ENCODE measurements around the gene RTL10.
A peak's percentile ranks its signal among the peaks of the same experiment; 100 is the strongest.

RTL10 gene

DNA sequence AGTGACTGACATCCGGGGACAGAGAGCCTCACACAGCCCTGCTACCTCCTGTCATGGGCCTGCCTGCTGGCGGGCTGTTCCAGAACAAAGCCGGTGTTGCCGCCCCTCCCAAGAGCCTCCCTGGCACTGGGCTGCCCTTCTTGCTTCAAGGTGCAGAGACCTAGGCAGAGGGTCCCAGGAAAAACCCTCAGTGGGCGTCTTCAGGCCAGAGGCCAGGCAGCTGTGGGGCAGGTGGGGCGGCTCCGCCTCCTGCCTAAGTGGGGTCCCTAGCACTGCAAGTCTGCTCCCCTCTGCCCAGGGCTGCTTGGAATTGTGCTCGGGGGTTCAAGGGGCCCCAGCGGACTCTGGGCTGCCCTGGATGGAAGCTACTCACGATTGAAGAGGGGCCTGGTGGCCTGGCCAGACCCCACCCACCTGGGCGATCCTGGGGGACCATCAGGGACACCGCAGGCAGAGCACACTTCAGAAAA is 20.4 kb upstream of the RTL10 start:
- Histone ChIP-seq H3K36me3 (no peaks in the 10 kb centered on the region), H3K9me3 (no peaks in the 10 kb centered on the region), H3K4me3 (ENCODE audit: low read depth, low read length) (no peak overlapping the region), H3K27me3 (no peaks in the 10 kb centered on the region), H3K4me1 (peaks cover 6% of the 10 kb centered on the region)
- DNase-seq = no peak
- TF ChIP-seq, protein P1, sequence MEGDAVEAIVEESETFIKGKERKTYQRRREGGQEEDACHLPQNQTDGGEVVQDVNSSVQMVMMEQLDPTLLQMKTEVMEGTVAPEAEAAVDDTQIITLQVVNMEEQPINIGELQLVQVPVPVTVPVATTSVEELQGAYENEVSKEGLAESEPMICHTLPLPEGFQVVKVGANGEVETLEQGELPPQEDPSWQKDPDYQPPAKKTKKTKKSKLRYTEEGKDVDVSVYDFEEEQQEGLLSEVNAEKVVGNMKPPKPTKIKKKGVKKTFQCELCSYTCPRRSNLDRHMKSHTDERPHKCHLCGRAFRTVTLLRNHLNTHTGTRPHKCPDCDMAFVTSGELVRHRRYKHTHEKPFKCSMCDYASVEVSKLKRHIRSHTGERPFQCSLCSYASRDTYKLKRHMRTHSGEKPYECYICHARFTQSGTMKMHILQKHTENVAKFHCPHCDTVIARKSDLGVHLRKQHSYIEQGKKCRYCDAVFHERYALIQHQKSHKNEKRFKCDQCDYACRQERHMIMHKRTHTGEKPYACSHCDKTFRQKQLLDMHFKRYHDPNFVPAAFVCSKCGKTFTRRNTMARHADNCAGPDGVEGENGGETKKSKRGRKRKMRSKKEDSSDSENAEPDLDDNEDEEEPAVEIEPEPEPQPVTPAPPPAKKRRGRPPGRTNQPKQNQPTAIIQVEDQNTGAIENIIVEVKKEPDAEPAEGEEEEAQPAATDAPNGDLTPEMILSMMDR (IDR thresholded peaks at IDR 0.05; ENCODE audit: low read depth, low read length) = no peak

DNA sequence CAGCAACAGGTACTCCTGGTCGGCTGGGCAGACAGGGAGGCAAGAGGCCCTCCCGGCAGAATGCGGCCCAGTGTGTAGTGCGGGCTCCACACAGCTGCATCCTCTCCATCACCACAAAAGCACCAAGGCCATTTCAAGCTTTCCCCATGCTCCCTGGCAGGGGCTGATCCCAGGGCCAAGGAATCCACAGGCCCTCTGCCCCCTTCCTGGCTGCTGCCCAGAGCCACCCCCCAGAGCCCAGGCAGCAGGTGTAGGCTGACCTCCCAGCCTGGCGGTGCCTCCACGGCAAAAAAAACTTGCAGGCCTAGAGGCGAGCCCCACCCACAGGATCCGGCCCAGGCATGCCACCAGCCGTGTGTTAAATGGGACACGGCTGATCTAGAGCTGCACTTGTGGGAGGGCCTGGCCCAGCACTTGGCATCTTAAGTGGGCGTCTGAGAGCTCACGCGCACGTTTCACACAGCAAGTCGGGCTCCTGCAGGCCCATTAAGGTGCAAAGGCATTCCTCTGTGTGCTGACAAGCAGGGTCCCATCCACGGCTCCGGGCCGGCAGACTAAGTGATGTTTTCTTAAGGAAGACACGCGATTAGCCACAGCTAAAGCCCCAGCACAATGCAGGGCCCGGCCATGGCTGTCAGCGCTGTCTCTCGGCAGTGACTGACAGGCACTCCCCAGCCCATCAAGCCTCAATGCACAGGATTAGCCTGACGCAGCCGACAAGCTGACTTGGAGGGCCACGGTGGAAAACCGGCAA is 19.8 kb upstream of the RTL10 start:
- peaks cover 7% of the 10 kb centered on the region for H3K4me1 ChIP-seq
- H3K27me3 ChIP-seq = no peaks in the 10 kb centered on the region
- H3K36me3 ChIP-seq = no peaks in the 10 kb centered on the region
- H3K9me3 ChIP-seq = no peaks in the 10 kb centered on the region
- TF ChIP-seq, protein P1 (IDR thresholded peaks at IDR 0.05; ENCODE audit: low read depth, low read length) = no peak
- no peak overlapping the region for H3K4me3 ChIP-seq (ENCODE audit: low read depth, low read length)
- DNase-seq = peak; percentile 13

DNA sequence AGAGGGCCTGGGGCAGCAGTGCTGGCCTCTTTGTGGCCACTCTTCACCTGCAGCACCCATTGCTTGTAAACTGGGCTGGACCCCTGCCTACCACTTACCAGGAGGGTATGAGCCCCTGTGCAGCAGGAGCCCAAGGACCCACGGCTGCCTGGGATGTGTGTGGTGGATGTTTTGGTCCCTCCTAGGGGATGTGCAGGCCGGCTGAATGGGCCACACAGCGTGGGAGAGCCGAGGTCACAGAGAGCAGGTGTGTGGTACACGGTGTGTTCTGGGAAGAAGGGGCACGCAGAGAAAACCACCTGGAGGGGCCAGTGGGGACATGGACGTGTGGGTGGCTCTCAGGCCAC is 19.3 kb upstream of the RTL10 start:
- TF ChIP-seq, protein P1 (IDR thresholded peaks at IDR 0.05; ENCODE audit: low read depth, low read length) = no peak

DNA sequence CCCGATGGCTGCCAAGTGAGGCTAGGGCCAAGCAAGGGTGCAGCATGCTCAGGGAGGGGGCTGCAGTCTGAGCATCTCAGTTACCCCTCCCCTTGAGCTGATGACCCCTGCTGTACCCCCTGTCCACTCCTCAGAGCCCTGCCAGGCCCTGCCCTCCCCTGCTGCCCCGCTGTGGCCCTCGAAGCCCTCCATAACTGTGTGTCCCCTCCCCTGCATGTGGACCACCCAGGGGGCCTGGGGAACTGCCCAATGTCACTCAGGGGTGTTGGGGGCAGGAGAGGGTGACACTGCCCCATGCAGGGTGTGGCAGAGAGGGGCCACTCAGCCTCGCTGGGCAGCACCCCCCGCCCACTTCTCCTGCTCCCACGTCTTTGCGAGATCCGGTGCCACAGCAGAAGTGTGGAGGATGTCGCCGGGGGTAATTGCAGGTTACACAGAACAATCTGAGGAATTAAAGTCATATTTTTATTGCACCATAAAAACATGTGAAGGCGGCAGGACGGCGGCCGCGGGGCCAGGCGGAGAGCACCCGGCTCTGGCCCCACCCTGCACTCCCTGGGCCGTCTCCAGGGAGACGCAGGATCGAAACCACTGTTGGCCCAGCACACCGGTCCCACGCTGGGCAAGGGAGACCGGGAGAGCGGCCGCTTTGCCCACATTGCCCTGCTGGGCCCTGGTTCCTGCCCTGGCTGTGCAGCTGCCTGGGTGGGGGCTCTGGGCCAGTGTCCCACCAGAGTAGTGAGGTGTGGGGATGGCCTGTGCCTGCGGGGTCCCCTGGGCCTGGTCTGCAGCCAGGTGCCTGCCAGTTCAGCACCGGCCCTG is 18.7 kb upstream of the RTL10 start:
- no peaks in the 10 kb centered on the region for H3K36me3 ChIP-seq
- no peaks in the 10 kb centered on the region for H3K9me3 ChIP-seq
- TF ChIP-seq, protein P1 (IDR thresholded peaks at IDR 0.05; ENCODE audit: low read depth, low read length) = no peak
- no peaks in the 10 kb centered on the region for H3K27me3 ChIP-seq
- peaks cover 7% of the 10 kb centered on the region for H3K4me1 ChIP-seq
- H3K4me3 ChIP-seq (ENCODE audit: low read depth, low read length) = no peak overlapping the region
- no peak for DNase-seq

More for the DNA sequence above, 19.3 kb upstream of the RTL10 start:
- Histone ChIP-seq H3K9me3 (no peaks in the 10 kb centered on the region), H3K27me3 (no peaks in the 10 kb centered on the region), H3K4me3 (ENCODE audit: low read depth, low read length) (no peak overlapping the region), H3K36me3 (no peaks in the 10 kb centered on the region), H3K4me1 (peaks cover 7% of the 10 kb centered on the region)
- no peak for DNase-seq

DNA sequence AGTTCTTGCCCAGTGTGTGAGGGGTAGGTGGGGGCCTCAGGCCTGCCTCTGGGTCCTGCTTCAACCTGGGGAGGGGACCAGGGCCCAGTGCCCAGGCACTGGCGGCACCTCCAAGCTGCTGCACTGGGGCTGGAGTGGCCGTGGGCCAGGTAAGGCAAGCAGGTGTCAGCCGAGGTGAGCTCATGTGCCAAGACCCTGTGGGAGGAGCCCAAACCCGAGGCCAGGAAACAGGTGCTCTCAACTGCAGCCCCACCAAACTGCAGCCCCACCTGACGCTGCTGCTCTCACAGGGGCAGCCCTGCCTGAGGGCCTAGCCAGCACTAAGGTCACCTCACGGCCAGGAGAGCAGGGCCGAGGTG is 18.1 kb upstream of the RTL10 start:
- H3K36me3 ChIP-seq = no peaks in the 10 kb centered on the region
- H3K27me3 ChIP-seq = no peaks in the 10 kb centered on the region
- peaks cover 7% of the 10 kb centered on the region for H3K4me1 ChIP-seq
- TF ChIP-seq, protein P1 (IDR thresholded peaks at IDR 0.05; ENCODE audit: low read depth, low read length) = no peak
- H3K9me3 ChIP-seq = no peaks in the 10 kb centered on the region
- no peak overlapping the region for H3K4me3 ChIP-seq (ENCODE audit: low read depth, low read length)
- DNase-seq = no peak
